ENCODE results near the gene SBF2.

The SBF2 gene

GRCh38 chr11:10289765-10290380 is 4.1 kb downstream of the SBF2 start:
- no peak for DNase-seq (ENCODE audit: low spot score)
- TF ChIP-seq CTCF (IDR thresholded peaks at IDR 0.05; ENCODE audit: extremely low read depth, insufficient read depth, missing control alignments) = no peak
- in situ Hi-C loops (cut with MboI; ENCODE audit: low pct_unique_long_range_greater_than_20kb, low sequenced_read_pairs, unreplicated experiment) = no loop called here

GRCh38 chr11:10288881-10289764 is 4.9 kb downstream of the SBF2 start:
- no peak for TF ChIP-seq CTCF (IDR thresholded peaks at IDR 0.05; ENCODE audit: extremely low read depth, insufficient read depth, missing control alignments)
- in situ Hi-C loops (cut with MboI; ENCODE audit: low pct_unique_long_range_greater_than_20kb, low sequenced_read_pairs, unreplicated experiment) = no loop called here
- DNase-seq (ENCODE audit: low spot score) = no peak

GRCh38 chr11:10287766-10288715 is 6.0 kb downstream of the SBF2 start:
- no peak for TF ChIP-seq CTCF (IDR thresholded peaks at IDR 0.05; ENCODE audit: extremely low read depth, insufficient read depth, missing control alignments)
- DNase-seq (ENCODE audit: low spot score) = no peak
- in situ Hi-C loops (cut with MboI; ENCODE audit: low pct_unique_long_range_greater_than_20kb, low sequenced_read_pairs, unreplicated experiment) = no loop called here

- in situ Hi-C loops (cut with MboI; ENCODE audit: low pct_unique_long_range_greater_than_20kb, low sequenced_read_pairs, unreplicated experiment) = no loop called here
- TF ChIP-seq CTCF (IDR thresholded peaks at IDR 0.05; ENCODE audit: extremely low read depth, insufficient read depth, missing control alignments) = no peak
- DNase-seq (ENCODE audit: low spot score) = no peak
Observed at GRCh38 chr11:10287140-10287539, 6.9 kb downstream of the SBF2 start.

- DNase-seq (ENCODE audit: low spot score) = no peak
- TF ChIP-seq CTCF (IDR thresholded peaks at IDR 0.05; ENCODE audit: extremely low read depth, insufficient read depth, missing control alignments) = no peak
- in situ Hi-C loops (cut with MboI; ENCODE audit: low pct_unique_long_range_greater_than_20kb, low sequenced_read_pairs, unreplicated experiment) = no loop called here
Observed at GRCh38 chr11:10285148-10285802, 8.7 kb downstream of the SBF2 start.

GRCh38 chr11:10283991-10284390 is 10.0 kb downstream of the SBF2 start:
- in situ Hi-C loops (cut with MboI; ENCODE audit: low pct_unique_long_range_greater_than_20kb, low sequenced_read_pairs, unreplicated experiment) = no loop called here
- DNase-seq (ENCODE audit: low spot score) = no peak
- no peak for TF ChIP-seq CTCF (IDR thresholded peaks at IDR 0.05; ENCODE audit: extremely low read depth, insufficient read depth, missing control alignments)

Measured in GM13977 (cell line).